ENCODE measurements around the gene MARCHF5.
"Not testable (repeated sequence)": the region's sequence is repeated elsewhere in the genome, so short reads cannot be mapped to it uniquely, and the experiment has no call there.

MARCHF5 gene

DNA sequence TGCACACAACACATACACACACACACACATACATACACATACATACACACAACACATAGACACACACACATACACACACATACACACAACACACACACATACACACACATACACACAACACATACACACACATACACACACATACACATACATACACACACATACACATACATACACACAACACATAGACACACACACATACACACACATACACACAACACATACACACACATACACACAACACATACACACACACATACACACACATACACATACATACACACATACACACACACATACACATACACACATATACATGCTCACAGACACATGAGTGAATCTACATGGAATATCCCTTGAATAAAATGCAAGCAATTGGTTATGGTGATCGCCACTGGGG is 102.2 kb downstream of the MARCHF5 start:
- not testable (repeated sequence) for DNase-seq

DNA sequence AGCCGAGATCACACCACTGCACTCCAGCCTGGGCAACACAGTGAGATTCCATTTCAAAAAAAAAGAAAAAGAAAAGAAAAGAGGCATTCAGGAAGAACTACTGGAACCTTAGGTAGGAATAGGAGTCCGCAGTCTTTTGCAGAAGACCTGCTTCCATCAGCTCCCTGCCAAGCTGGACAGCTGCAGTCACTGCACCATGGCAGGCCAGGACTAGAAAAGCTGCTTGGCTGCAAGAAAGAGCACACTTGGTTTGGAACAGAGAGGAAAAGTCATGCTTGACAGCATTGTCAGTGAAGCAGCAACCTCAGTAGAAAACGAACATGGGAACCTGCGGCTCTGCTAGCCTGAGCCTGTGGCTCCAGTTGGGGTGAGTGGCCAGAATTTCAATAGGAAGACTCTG is 104.3 kb downstream of the MARCHF5 start:
- DNase-seq: no peak

- not testable (repeated sequence) for DNase-seq
Observed at GRCh38 chr10:92402234-92402633, 111.3 kb downstream of the MARCHF5 start.

All from stimulated activated CD4-positive, alpha-beta T cell treated with anti-CD3 and anti-CD28 coated beads, Interleukin-4, amount 100 ng/mL, for 4 hours (primary cell).